Activated CD8-positive, alpha-beta memory T cell treated with anti-CD3 and anti-CD28 coated beads, Interleukin-2, amount 50 U/mL, for 24 hours (primary cell): ENCODE measurements around the gene HPS1.

Source experiments
- DNase-seq: peaks from one replicate; pipeline ENCODE4 v3.0.0-alpha.2; 2020; ENCODE audit errors: extremely low read depth

Gene HPS1

DNA sequence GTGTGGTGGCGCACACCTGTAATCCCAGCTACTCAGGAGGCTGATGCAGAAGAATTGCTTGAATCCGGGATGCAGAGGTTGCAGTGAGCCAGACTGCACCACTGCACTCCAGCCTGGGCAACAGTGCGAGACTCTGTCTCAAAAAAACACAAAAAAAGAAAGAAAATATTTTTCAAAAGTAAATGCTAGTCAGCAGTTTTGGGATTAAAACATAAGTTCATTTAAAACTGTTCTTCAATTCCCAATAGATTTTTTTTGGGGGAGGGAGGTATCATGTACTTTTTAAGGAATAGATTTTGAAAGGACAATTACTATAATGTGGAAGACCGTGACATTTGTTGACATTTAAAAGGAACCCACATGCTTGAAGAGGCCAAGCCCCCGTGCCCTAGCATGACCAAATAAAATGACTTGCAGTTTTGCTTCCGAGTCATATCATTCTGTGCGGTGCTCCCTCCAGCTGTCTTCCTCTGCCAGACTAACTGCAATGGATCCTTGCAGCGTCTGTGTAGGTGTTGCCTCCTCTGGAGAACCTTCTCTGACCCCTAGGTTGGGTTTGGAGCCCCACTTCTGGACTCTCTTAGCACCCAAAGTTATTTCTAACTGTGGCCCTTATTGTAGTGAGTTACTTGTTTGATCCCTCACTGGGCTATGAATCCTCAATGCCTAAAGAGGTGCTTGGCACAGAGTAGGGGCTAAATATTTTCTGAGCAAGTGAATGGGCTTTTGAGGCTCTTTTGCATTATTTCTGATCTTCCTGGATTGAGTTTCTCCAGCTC is 17.4 kb upstream of the HPS1 start:
- no peak for DNase-seq

DNA sequence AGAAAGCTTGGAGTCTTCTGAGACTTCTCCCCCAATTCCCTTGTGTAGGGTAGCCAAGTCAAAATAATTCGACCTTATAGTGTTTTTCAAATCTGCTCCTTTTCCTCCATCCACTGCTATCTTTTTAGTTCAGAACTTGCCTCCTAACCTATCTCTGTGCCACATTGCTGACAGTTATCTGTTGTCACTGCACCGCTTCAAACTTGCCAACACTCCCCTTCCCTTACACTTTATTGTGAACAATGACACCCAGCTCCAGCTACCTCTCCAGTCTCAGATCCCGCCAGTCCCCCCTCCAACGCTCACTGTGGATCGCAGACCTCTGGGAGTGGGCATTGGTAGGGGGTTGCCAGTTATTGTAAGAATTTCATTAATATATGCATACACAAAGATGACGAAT is 16.3 kb upstream of the HPS1 start:
- DNase-seq, result no peak

DNA sequence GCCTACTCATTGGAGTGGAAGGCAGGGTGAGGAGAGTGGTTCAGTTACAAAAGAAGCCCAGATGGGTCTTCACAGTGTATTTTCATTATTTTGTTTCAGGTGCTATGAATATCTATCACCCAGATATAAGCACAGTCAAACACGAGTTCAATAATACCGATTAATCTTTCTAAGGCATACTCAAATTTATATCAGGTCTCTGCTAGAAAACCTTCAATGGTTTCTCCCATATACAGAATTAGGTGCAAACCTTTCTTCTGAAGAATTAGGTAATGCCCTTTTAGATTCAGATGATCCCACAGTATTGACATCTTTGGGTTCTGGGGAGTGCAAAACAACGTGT is 14.7 kb upstream of the HPS1 start:
- DNase-seq, result no peak

DNA sequence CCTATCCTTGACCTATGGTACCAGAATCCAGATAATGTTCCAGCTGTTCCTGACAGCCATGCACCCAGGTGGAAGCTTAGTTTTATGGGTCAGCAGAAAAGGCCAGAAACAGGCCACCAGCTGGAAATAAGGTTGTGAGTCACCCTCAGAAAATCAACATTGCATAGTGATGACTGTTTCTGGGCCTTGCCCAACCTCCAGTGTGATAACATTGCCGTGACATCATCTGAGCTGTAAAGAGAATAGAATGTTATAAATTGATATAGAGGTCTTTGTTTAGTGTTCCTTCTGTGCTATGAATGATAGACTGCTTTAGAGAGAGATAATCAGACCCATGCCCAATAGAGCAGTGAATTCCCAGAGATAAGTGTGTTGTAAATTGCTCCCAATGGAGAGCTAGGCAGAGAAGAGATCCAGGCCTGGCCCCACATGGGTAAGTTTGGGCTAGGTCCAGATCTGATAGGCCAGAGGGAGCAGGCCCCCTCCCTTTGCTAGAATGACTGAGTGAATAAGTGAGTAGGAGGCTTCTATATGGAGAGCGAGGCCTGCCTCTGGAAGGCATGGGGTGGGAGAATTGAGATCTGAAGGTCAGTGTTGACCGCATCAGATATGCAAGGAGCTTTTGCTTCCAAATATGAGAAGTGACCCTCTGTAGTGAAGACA is 14.2 kb upstream of the HPS1 start:
- no peak for DNase-seq

DNA sequence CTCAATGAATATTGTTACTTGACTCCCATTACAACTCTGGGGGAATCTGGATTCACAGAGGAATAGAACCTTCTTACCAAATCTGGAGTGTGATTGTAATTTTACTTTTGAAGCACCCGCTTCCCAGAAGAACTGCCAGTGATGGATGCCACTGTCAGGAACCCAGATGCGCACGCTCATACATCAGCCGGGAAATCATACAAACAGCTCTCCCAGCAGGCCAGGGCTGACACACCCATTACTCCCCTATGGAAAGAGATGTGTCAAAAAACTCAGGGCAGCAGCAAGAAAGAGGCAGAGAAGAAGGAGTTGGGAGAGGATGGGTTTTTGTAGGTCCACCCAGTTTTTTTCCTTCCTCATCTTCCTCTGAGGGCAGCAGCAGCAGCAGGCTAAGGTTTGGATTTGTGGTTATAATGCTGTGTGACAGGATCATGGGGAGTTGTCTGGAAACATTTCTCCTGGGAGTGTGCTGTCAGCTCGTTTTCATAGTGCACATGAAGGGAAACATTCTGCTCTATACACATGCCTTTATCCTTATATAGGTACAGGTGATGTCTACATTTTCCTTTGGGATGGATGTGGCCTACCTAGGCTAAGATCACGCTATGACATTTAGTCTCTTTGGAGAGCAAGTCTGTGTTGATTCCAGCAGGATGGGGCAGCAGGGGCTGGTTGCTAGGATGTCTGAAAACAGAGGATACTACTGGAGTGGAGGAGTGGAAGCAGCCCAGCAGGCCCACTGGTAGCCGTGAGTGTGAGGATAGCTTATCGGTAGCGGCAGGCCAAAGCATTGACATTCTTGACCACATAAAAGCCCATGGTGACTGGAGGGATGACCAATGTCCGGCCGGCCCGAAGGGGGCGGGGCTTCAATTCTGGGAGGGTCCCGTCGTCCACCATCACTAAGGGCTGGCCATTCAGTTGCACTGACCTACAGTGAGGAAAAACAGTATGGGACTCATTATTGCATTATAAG is 12.4 kb upstream of the HPS1 start:
- DNase-seq, result no peak

DNA sequence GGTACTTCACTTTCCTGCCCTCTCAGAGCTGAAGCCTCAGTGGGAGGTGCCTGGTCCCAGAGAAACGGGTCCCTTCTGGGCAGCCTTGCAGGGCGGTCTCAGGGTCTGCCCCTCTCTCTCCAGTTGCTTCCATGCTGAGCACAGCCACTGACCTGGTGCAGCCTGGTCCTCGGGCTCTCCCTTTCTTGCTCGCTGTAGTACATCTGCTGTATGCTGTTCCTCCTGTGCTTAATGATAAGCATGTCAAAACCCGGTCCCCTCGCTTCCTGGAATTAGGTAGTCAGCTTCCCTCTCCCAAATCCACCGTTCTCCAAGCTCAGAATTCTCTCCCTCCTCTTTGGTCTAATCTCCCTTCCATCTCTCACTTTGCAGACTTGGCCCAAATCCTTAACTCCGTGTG is 11.0 kb upstream of the HPS1 start:
- no peak for DNase-seq

DNA sequence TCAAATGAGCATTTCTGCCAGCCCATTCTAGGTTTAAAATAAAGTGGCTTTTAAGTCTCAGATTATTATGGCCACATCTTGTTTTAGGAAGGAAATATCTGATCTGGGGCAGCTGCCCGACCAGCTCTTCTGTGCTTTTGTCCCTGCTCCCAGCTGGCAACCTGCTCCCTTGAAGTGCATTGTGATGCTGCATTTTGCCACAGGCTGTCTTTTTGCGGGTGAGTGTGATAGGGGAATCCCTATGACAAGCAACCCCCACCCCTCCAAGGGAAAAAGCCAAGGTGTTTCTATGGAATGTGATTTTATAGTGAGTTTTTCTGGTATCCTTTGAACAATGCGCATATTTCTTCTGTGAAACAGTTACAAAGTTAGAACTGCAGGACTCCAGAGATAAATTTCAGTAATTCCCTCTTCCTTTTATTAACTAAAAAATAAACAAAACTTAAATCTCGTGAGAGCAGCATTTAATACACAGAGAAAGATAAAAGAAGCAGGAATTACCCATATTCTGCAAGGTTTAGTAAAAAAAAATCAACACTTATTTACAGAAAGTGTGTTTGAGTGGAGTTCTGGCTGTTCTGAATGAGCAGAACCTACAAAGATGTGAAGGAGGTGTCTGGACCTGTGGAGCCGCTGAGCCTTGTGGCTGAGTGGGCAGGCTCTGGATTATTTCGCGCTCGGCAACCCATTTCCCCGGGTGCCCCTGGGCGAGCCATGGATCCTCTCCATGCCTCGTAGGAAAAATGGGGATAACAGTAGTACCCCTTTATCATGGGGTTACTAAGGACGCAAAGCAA is 10.1 kb upstream of the HPS1 start:
- no peak for DNase-seq

DNA sequence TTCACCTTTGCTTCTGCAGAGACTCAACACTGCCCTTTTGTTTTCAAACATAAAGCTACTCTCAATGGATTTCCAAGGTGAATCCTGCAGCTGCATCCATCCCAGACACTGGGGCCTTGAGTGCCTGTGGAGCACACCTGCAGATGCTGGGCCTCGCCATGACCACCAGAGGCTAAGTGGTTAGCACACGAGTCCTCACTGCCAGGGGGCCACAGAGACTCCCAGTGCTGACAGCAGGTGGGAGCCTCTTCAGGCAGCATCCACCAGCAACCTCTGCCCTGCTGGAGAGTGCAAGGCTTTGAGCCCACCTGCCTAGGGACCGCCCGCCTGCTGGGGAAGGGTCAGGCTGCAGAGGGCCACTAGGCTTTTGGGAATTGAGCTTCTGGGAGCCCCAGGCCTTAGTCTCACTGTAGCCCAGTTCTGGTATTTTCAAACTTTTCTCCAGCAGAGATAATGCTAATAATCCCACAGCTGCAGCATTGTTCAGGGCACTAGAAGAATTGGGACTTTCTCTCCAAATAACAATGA is 9.4 kb upstream of the HPS1 start:
- no peak for DNase-seq

DNA sequence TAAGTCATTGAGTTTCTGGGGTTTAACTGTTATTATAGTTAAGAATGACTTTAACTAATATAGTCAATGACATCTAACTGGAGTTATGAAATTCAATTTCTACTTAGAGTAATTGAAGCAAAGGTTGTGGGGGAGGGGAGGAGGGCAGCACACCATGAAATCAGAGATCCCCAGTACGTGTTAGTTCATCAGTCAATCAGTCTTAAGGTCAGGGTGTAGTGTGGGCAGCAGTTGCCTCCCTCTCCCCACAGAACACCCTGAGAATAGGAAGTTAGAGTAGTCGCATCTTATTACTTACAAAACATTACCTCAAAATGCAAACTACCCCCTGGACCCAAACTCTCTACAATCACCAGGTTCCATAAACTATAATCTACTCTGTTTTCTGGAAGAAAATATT is 7.0 kb upstream of the HPS1 start:
- DNase-seq, result no peak

DNA sequence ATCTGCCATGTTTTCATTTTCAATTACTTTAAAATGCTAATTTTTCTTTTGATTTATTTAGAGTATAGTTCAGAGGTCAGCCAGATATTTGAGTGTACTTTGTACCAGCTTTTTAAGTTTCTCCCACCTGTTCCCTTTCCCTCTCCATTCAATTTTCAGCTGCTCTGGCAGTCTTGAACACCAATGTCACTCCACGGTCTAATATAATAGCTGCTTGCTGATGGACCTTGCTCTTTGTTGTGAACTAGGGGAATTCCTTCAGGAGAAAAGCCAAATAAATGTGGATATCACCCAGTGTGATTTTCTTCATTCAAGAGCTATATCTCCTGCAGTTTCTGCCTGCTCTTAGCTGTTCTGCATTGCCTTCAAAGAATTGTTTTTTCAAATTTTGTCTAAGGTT is 3.9 kb upstream of the HPS1 start:
- DNase-seq, result no peak

DNA sequence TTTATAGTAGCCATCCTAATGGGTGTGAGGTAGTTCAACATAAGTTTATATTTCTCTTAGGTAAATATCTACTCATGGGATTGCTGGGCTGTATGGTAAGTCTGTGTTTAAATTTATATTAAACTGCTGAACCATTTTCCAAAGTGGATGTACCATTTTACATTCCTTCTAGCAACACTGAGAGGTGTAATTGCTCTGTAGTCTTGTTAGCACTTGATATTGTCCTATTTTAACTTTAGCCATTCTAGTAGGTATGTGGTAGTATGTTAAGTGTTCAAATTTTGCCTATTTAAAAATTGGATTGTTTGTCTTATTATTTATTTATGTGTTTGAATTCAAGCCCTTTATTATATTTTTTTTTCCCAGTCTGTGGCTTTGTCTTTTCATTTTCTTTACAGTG is 2.6 kb upstream of the HPS1 start:
- no peak for DNase-seq

DNA sequence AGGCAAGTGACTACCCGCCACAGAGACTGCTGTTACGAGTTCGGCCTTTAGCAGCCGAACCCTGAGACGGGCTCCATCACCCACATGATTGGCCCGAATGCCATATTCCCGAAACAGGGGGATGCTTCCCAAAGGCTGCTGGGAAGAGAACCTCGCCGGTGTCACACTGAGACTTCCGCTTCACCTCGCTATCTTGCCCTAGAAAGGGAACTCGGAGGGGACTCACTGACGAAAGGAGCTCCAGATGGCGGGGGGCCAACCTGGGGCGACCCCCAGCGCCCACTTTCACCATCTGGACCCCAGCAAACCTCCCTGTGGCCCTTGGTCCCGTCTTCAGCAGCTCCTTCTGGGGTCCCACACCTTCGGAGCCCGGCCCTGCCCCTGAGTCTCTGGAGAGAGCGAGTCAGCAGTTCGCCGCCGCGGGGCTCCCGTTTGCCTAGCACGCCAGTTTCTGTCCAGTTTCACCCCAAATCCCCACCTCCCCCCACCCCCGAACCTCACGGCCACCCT is 529 bp downstream of the HPS1 start:
- DNase-seq, result no peak

DNA sequence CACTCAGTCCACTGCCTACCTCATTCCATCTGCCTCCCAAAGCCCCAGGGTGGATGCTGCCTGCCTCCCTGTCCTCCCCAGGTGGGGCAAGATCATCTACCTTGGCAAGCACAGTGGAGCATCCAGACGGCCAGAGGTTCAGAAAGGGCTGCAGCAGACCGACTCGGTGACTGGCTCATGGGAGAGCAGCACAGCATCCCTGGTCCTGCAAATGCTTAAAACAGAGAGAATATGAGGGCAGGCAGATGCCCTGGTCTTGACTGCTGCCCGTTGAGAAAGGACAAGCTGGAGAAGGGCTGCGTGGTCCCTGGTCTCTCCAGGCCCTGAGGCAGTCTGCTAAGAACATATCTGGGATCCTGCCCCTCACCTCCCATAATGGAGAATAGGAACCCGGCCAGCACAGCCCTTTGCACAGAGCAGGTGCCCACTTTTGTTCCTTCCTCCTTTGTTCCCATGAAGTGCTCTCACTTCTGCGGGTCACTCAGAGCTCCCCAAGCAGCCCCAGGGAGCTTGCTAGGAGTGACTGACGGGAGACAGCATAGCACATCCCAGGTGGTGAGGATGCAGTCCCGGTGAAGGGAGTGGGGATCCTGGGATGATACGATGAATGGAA is 1.4 kb downstream of the HPS1 start:
- no peak for DNase-seq

DNA sequence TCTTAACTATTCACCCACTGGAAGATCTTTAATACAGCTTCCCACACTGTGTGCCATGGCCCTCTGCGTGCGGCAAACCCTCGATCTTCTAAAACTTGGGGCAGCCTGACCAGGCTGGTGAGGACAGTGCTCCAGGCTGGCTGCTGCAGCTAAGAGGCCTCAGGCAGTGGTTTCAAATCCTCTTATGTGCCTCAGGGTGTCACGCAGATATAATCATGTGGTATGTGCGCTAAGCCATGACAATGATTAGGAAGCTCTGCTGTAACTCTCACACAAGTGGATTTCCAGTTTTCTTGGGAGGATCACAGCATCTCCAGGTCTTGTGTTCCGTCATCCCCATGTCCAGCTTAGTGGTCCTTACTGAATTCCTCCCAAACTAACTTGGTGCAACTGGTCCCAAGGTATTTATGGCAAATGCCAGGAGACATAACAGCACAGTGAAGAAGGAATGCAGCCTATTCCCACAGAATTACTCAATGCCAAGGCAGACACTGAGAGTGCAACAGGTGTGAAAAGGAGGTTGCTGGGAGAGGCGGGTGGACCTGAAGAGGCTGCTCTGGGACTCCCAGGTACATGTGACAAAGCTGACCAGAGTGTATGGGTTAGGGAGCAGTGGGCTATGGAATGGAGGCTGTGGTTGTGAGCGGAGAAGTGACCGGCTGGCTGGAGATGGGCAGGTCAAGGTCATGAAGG is 2.3 kb downstream of the HPS1 start:
- DNase-seq, result no peak

DNA sequence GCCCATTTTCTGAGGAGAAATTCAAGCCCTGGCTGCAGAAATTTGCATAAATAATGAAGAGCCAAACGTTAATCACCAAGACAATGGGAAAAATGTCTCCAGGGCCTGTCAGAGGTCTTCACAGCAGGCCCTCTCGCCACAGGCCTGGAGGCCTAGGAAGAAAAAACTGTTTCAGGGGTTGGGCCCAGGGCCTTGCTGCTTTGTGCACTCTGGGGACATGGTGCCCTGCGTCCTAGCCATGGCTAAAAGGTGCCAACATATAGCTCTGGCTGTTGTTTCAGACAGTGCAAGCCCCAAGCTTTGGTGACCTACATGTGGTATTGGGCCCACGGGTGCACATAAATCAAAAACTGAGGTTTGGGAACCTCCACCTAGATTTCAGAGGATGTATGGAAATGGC is 8.0 kb downstream of the HPS1 start:
- no peak for DNase-seq

DNA sequence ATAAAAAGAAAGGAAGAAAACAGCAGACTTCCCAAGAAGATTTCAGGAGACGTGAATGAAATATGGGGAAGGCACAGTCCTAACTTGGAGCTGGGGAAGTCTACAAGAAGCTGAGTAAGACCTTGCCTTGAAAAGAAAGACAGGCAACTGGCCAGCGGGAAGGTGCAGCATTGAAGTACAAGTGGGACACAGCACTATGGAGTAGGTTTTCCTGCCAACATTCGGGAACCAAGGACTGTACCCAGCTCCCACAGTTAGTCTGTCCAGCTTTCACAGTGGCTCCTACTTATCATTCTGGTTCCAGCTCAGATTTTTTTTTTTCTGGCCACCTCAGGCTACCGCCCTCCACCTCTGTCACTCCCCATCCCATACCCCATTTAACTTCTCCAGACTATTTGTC is 10.0 kb downstream of the HPS1 start:
- no peak for DNase-seq

DNA sequence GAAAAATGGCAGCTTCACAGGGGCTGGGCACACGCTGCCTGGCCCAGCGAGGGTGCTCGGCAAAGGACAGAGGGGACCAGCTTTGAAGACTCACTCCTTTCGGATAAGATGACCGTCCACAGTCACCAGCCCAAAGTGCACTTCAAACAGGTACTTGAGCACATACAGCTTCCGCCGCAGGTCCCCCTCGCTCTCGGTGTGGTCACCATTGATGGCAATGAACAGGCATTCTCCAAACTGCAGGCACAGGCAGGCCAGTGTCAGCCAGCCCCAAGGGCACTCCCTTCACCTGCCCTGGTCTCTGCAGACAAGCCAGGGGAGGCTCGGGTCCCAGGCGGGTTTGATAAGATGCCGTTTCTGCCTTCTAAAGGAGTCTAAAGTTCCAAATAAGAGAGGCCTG is 11.6 kb downstream of the HPS1 start:
- DNase-seq, result no peak

DNA sequence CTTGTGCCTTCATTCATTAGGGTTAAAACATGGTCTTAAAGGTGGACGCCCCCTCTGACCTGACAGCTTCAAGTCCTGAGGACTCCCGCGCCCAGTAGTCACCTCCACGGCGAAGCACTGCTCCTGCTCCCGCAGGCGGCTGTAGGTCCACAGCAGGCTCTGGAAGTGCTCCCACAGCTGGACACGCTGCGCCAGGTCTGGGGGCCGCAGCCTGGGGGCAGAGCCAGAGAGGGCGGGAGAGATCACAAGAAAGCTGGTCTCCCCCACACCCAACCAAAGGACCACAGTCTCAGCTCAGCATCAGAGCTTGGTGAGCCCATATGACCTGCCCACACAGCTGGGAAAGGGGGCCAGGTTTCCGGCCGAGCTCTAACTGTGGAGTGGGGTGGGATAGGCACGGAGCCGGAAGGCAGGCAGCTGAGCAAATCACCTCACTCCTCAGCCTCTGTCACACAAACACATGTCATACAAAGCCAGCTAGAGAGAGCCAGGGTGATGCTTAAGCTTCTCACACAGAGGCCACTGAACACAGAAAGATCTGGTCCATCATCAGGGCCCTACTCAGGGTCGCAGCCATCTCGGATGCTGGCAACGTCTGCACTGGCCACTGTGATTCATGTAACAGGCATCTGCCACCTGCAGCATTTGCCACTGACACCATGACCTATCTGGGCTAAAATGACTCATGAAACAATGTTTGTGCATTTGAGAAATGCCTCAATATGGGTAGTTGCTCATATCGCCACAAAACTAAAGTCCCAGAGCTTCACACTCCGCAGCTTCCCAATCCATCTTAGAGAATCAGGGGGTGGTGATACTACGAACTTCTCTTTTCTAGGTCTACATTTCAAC is 12.6 kb downstream of the HPS1 start:
- DNase-seq, result no peak

DNA sequence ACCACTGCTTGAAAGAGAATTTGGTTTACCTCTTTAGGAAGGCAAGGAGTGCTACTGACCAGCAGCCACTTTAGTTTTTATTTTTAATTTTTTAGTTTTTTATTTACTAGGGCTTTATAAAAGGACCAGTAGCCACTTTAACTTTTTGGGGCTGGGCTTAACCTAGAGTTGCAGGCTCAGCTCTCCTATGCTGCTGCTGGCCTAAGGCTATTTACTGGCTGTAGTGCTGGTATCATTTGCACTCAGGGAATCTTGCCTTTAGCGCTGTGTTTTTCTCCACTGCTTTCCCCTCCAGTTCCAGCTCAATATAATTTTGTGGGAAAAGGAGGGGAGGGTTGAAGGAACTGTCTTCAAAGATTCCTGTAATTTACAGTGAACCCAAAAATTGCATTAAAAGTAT is 13.4 kb downstream of the HPS1 start:
- DNase-seq, result no peak
